IMR-90 (cell line): ENCODE results near the gene SPP1. TPM values are rescaled to one million over a fixed set of nuclear protein-coding genes. Genes with fewer than 3 reads are reported as not detected.
"Not testable (repeated sequence)": the region's sequence is repeated elsewhere in the genome, so short reads cannot be mapped to it uniquely, and the experiment has no call there.

ENCODE experiments used
- ATAC-seq: fragments of 200-7000 bp; cut with Tn5 transposase; 2 replicates; pipeline ENCODE4 v1.9.1; 2020; ENCODE audit warnings: low read depth, mild to moderate bottlenecking, moderate library complexity
- BruUV-seq: library from RNA; stranded (reverse); fragments of 400-500 nt; replicated peaks from 2 replicates; lab custom pipeline; 2021; lab: Mats Ljungman, UMichigan
- CTCF ChIA-PET: fragments of 300-600 bp; formaldehyde crosslinking; extraction: SDS; loops from one replicate; lab custom pipeline; 2021; ENCODE audit warnings: antibody characterized with exemption; lab: Yijun Ruan, JAX
- POLR2A ChIA-PET: fragments of 300-600 bp; sonication (Branson Sonifier 250); formaldehyde crosslinking; loops from one replicate; lab custom pipeline; 2022; ENCODE audit warnings: antibody characterized with exemption; ENCODE audit not compliant: unreplicated experiment; lab: Charles Lee
- DNase-seq: peaks from one replicate; pipeline ENCODE4 v3.0.0; 2013
- H2AFZ ChIP-seq: replicated peaks from 2 replicates; pipeline ENCODE3; 2013; ENCODE audit warnings: low read length, mild to moderate bottlenecking; ENCODE audit not compliant: poor library complexity
- H2AK5ac ChIP-seq: 2 replicates; pipeline ENCODE4 v1.6.1; 2013; ENCODE audit warnings: low read depth, low read length, inconsistent platforms
- H2AK9ac ChIP-seq: replicated peaks from 2 replicates; pipeline ENCODE3; 2013; ENCODE audit warnings: mild to moderate bottlenecking, low read depth, low read length, moderate library complexity; ENCODE audit not compliant: poor library complexity
- H2BK120ac ChIP-seq: 2 replicates; pipeline ENCODE4 v1.6.1; 2013; ENCODE audit warnings: low read depth, low read length, inconsistent platforms
- H2BK15ac ChIP-seq: 3 replicates; pipeline ENCODE4 v1.6.1; 2013; ENCODE audit warnings: low read depth, low read length, inconsistent platforms
- H2BK20ac ChIP-seq: 2 replicates; pipeline ENCODE4 v1.6.1; 2013; ENCODE audit warnings: low read depth, mild to moderate bottlenecking, inconsistent platforms, low read length, moderate library complexity
- H2BK5ac ChIP-seq: 2 replicates; pipeline ENCODE4 v1.6.1; 2013; ENCODE audit warnings: mild to moderate bottlenecking, low read depth, low read length, inconsistent platforms; ENCODE audit not compliant: poor library complexity, severe bottlenecking
- H3K14ac ChIP-seq: replicated peaks from 2 replicates; pipeline ENCODE4 v1.6.1; 2013; ENCODE audit warnings: low read depth, low read length, inconsistent platforms
- H3K18ac ChIP-seq: 2 replicates; pipeline ENCODE4 v1.6.1; 2013; ENCODE audit warnings: low read depth, low read length, control low read depth
- H3K23ac ChIP-seq: 2 replicates; pipeline ENCODE4 v1.6.1; 2013; ENCODE audit warnings: low read depth, low read length, inconsistent platforms
- H3K27ac ChIP-seq: 2 replicates; pipeline ENCODE4 v1.5.1; 2013; ENCODE audit warnings: mild to moderate bottlenecking, control low read depth, low read length; ENCODE audit not compliant: insufficient read depth
- H3K27me3 ChIP-seq: 2 replicates; pipeline ENCODE4 v1.6.1; 2013; ENCODE audit warnings: low read length; ENCODE audit not compliant: control insufficient read depth, insufficient read depth
- H3K36me3 ChIP-seq: 2 replicates; pipeline ENCODE4 v1.6.1; 2013; ENCODE audit warnings: low read length, mixed read lengths; ENCODE audit not compliant: control insufficient read depth, insufficient read depth
- H3K4ac ChIP-seq: 2 replicates; pipeline ENCODE4 v1.6.1; 2013; ENCODE audit warnings: low read depth, low read length, inconsistent platforms
- H3K4me1 ChIP-seq: 2 replicates; pipeline ENCODE4 v1.6.1; 2013; ENCODE audit warnings: low read length, mixed read lengths; ENCODE audit not compliant: control insufficient read depth, insufficient read depth
- H3K4me2 ChIP-seq: 2 replicates; pipeline ENCODE4 v1.6.1; 2013; ENCODE audit warnings: low read depth, mild to moderate bottlenecking, control low read depth, low read length, moderate library complexity
- H3K4me3 ChIP-seq: 2 replicates; pipeline ENCODE4 v1.5.1; 2013; ENCODE audit warnings: low read depth, mild to moderate bottlenecking, control low read depth, low read length, moderate library complexity; ENCODE audit not compliant: insufficient read depth
- H3K56ac ChIP-seq: 2 replicates; pipeline ENCODE4 v1.6.1; 2013; ENCODE audit warnings: low read length, inconsistent platforms; ENCODE audit not compliant: insufficient read depth; ENCODE audit errors: extremely low read depth
- H3K79me1 ChIP-seq, 2 experiments: 2 replicates each; pipeline ENCODE4 v1.6.1; 2013; ENCODE audit warnings: low read length in 2 of 2, inconsistent platforms in 1 of 2, low read depth in 1 of 2
- H3K9ac ChIP-seq: 2 replicates; pipeline ENCODE4 v1.6.1; 2013; ENCODE audit warnings: low read depth, low read length, control low read depth
- H3K9me1 ChIP-seq: 2 replicates; pipeline ENCODE4 v1.6.1; 2013; ENCODE audit warnings: low read length, inconsistent platforms; ENCODE audit not compliant: insufficient read depth
- H3K9me3 ChIP-seq: 2 replicates; pipeline ENCODE4 v1.6.1; 2013; ENCODE audit warnings: low read length; ENCODE audit not compliant: control insufficient read depth, insufficient read depth
- H4K20me1 ChIP-seq: 2 replicates; pipeline ENCODE4 v1.6.1; 2013; ENCODE audit warnings: low read length, inconsistent platforms; ENCODE audit not compliant: insufficient read depth
- H4K5ac ChIP-seq: 2 replicates; pipeline ENCODE4 v1.6.1; 2013; ENCODE audit warnings: mild to moderate bottlenecking, low read depth, low read length, control low read depth
- H4K8ac ChIP-seq, 2 experiments: 2 replicates each; pipeline ENCODE4 v1.6.1; 2013; ENCODE audit warnings: low read depth in 2 of 2, low read length in 2 of 2, control low read depth in 1 of 2, inconsistent platforms in 1 of 2
- H4K91ac ChIP-seq: 2 replicates; pipeline ENCODE4 v1.6.1; 2013; ENCODE audit warnings: low read depth, low read length, inconsistent platforms; ENCODE audit not compliant: insufficient read depth
- WGBS, 2 experiments: methylation state at CpG; one replicate each; pipeline versions ENCODE4 v1.1.5 to v1.1.7; 2013; ENCODE audit warnings: missing lambda C conversion rate in 2 of 2; ENCODE audit not compliant: insufficient read length in 1 of 2; ENCODE audit errors: extremely low coverage in 2 of 2; 5-methylcytosine and 5-hydroxymethylcytosine counted together
- dilution Hi-C: fragments of 300-500 bp; cut with HindIII; formaldehyde crosslinking; loops from one replicate; pipeline ENCODE4 v1.14.3; 2018; ENCODE audit warnings: low sequenced_read_pairs; ENCODE audit not compliant: unreplicated experiment
- in situ Hi-C: fragments of 300-500 bp; cut with MboI; formaldehyde crosslinking; loops from 3 replicates; pipeline ENCODE4 v1.14.3; 2019; ENCODE audit warnings: low sequenced_read_pairs, inconsistent platforms, mixed read lengths
- intact Hi-C: fragments of 100-400 bp; cut with micrococcal nuclease; formaldehyde crosslinking; loops from 2 replicates; pipeline ENCODE4 v1.10.0; 2022
- polyA plus RNA-seq, 3 experiments: library from polyadenylated mRNA; depleted of rRNA; stranded (reverse); fragments of >200 nt; gene quantifications; 2 replicates each; pipeline ENCODE4 v1.2.3, GENCODE V29; 2012; ENCODE audit warnings: low replicate concordance in 1 of 3
- total RNA-seq: library from RNA; depleted of rRNA; stranded (reverse); fragments of >200 nt; gene quantifications from 2 replicates; pipeline ENCODE4 v1.2.3, GENCODE V29; 2012

SPP1 gene
- total and polyA plus RNA-seq, 2 of the 4 experiments (the other 2 are of a cell fraction), result 0.18 to 0.50 TPM

DNA sequence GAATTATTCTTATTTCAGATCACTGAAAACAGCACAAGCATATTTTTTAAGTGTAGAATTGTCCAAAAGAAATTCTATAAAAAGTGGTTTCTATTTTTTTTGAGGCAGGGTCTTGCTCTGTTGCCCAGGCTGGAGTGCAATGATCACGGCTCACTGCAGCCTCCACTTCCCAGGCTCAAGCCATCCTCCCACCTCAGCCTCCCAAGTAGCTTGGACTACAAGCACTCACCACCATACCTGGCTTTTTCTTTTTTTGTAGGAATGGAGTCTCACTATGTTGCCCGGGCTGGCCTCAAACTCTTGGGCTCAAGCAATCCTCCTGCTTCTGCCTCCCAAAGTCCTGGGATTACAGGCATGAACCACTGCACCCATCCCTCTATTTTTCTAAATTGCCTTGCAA lies 34.7 kb upstream of the SPP1 start:
- H3K23ac ChIP-seq, intact Hi-C loops, BruUV-seq, H3K27ac ChIP-seq, H3K4me3 ChIP-seq, ATAC-seq, DNase-seq, H2BK20ac ChIP-seq, H3K18ac ChIP-seq, H2AK9ac ChIP-seq, H4K91ac ChIP-seq, H3K4me1 ChIP-seq, H2BK15ac ChIP-seq, H3K56ac ChIP-seq, H3K9me1 ChIP-seq, H3K27me3 ChIP-seq, H2AK5ac ChIP-seq, H3K4ac ChIP-seq, CTCF ChIA-PET, H2BK5ac ChIP-seq, H3K36me3 ChIP-seq, H3K4me2 ChIP-seq, H3K79me1 ChIP-seq, in situ Hi-C loops, H4K5ac ChIP-seq, H2AFZ ChIP-seq, H4K20me1 ChIP-seq, H2BK120ac ChIP-seq, H3K9me3 ChIP-seq, H3K14ac ChIP-seq, dilution Hi-C loops, H4K8ac ChIP-seq, POLR2A ChIA-PET, H3K9ac ChIP-seq: not testable (repeated sequence)
- WGBS, 2 experiments, result no CpG with 5 or more reads among the region's 2 CpGs
